ENCODE results near the gene ERAP2. TPM values are rescaled to one million over a fixed set of nuclear protein-coding genes. Genes with fewer than 3 reads are reported as not detected.
"Not testable (repeated sequence)": the region's sequence is repeated elsewhere in the genome, so short reads cannot be mapped to it uniquely, and the experiment has no call there.

The ERAP2 gene
- total and polyA plus RNA-seq, 10 of the 15 experiments (the other 5 are each of a cell fraction or from before 2014, with no cell fraction given) = 4.0 to 28.7 (median 11.7) TPM

- Histone ChIP-seq H3K4me3 (no peak overlapping the region), H2AFZ (ENCODE audit: control insufficient read depth, low read depth, low read length) (no peak overlapping the region), H3K4me2 (ENCODE audit: control insufficient read depth, insufficient read depth) (no peak overlapping the region), H3K27me3 (replicated peaks in 1 of 2; ENCODE audit: control insufficient read depth in 2 of 2, insufficient read depth in 2 of 2, low read length in 1 of 2) (no peaks in the 10 kb centered on the region), H3K9me3 (replicated peaks; ENCODE audit: control insufficient read depth, insufficient read depth, low read length) (no peaks in the 10 kb centered on the region; the same call in 2 of the 3 replicates), H3K4me1 (ENCODE audit: control insufficient read depth, insufficient read depth, low read length) (peaks cover 5% of the 10 kb centered on the region; the same call in 1 of the 2 replicates), H4K20me1 (ENCODE audit: control insufficient read depth, insufficient read depth) (no peaks in the 10 kb centered on the region), H3K36me3 (ENCODE audit: control insufficient read depth in 2 of 2, insufficient read depth in 2 of 2, low read length in 1 of 2) (no peaks in the 10 kb centered on the region), H3K27ac (ENCODE audit: control insufficient read depth, insufficient read depth) (no peak overlapping the region), H3K9ac (ENCODE audit: control insufficient read depth, insufficient read depth, low read length) (no peak overlapping the region), H3K79me2 (ENCODE audit: control insufficient read depth, insufficient read depth, low read length) (no peaks in the 10 kb centered on the region)
- ATAC-seq (no peak), FAIRE-seq (no peak), DNase-seq (ENCODE audit: low read depth, low spot score) (no peak)
- BruUV-seq (replicated peaks) = no TSS peak
- TF ChIP-seq SIN3A (IDR thresholded peaks at IDR 0.05; ENCODE audit: low read depth, low read length) = no peak
- no peak for TF ChIP-seq MEF2A (IDR thresholded peaks at IDR 0.05; ENCODE audit: insufficient read depth, low read depth, low read length)
- TF ChIP-seq CHD2 (IDR thresholded peaks at IDR 0.05; ENCODE audit: borderline replicate concordance, low read depth, low read length) = no peak
- TF ChIP-seq MYC (IDR thresholded peaks at IDR 0.05; ENCODE audit: insufficient read depth, insufficient read length, insufficient replicate concordance, low read length, severe bottlenecking) = no peak
- no peak for TF ChIP-seq ZNF384 (IDR thresholded peaks at IDR 0.05; ENCODE audit: borderline replicate concordance, low read depth, low read length)
- TF ChIP-seq BCL11A (IDR thresholded peaks at IDR 0.05; ENCODE audit: low read depth, low read length) = no peak
- TF ChIP-seq LARP7 (IDR thresholded peaks at IDR 0.05) = no peak
- TF ChIP-seq IRF3 (IDR thresholded peaks at IDR 0.05) = no peak
- TF ChIP-seq RUNX3 (IDR thresholded peaks at IDR 0.05; ENCODE audit: low read length) = no peak
- CTCF ChIA-PET = interaction anchor here (1.0 to 2.5 kb wide), 5 partner anchors 15 to 324 kb away, joined by 3 to 11 read pairs (median 4); no protein-coding TSS in a partner anchor
- in situ Hi-C loops (cut with MboI) (no loop called here), intact Hi-C loops (cut with micrococcal nuclease; ENCODE audit: unreplicated experiment) (no loop called here)
- 92% methylated on average over 2 of the region's 2 CpGs for WGBS (ENCODE audit: insufficient coverage, insufficient replicate concordance, low lambda C conversion rate, missing lambda C conversion rate)
- RAD21 ChIA-PET (ENCODE audit: unreplicated experiment) = interaction anchor here (0.7 to 1.8 kb wide), 11 partner anchors 24 to 694 kb away, joined by 3 to 7 read pairs (median 3); partner anchors contain the start of genes ERAP1 and LNPEP
- SMC1A ChIA-PET (ENCODE audit: uncharacterized antibody, unreplicated experiment) = interaction anchor here (0.8 to 2.5 kb wide), 22 partner anchors 9 to 325 kb away, joined by 3 to 11 read pairs (median 4); no protein-coding TSS in a partner anchor
- POLR2A ChIA-PET = interaction anchor here (0.6 to 1.8 kb wide), 5 partner anchors 20 to 155 kb away, joined by 4 to 13 read pairs (median 4); partner anchors contain the start of gene ERAP1
Measured at GRCh38 chr5:96839071-96839592, 37.2 kb upstream of the ERAP2 start.

- H3K27ac ChIP-seq (ENCODE audit: control insufficient read depth, insufficient read depth); H3K36me3 ChIP-seq (ENCODE audit: control insufficient read depth in 2 of 2, insufficient read depth in 2 of 2, low read length in 1 of 2); POLR2A ChIA-PET; H3K9ac ChIP-seq (ENCODE audit: control insufficient read depth, insufficient read depth, low read length); BruUV-seq (replicated peaks); H3K9me3 ChIP-seq (replicated peaks; ENCODE audit: control insufficient read depth, insufficient read depth, low read length); H3K4me1 ChIP-seq (ENCODE audit: control insufficient read depth, insufficient read depth, low read length); H3K79me2 ChIP-seq (ENCODE audit: control insufficient read depth, insufficient read depth, low read length); in situ Hi-C loops (cut with MboI); intact Hi-C loops (cut with micrococcal nuclease; ENCODE audit: unreplicated experiment); H3K4me3 ChIP-seq; FAIRE-seq; H3K4me2 ChIP-seq (ENCODE audit: control insufficient read depth, insufficient read depth); CTCF ChIA-PET; H3K27me3 ChIP-seq (replicated peaks in 1 of 2; ENCODE audit: control insufficient read depth in 2 of 2, insufficient read depth in 2 of 2, low read length in 1 of 2); H2AFZ ChIP-seq (ENCODE audit: control insufficient read depth, low read depth, low read length); ATAC-seq; DNase-seq (ENCODE audit: low read depth, low spot score); H4K20me1 ChIP-seq (ENCODE audit: control insufficient read depth, insufficient read depth): not testable (repeated sequence)
- ChIA-PET SMC1A (ENCODE audit: uncharacterized antibody, unreplicated experiment) (interaction anchor here (1.0 kb wide), 1 partner anchor 25 kb away, joined by 4 read pairs; no protein-coding TSS in a partner anchor), RAD21 (ENCODE audit: unreplicated experiment) (interaction anchor here (1.3 kb wide), 1 partner anchor 25 kb away, joined by 6 read pairs; no protein-coding TSS in a partner anchor)
- 58% methylated on average over 6 of the region's 6 CpGs for WGBS (ENCODE audit: insufficient coverage, insufficient replicate concordance, low lambda C conversion rate, missing lambda C conversion rate)
Measured at GRCh38 chr5:96841931-96842330, 34.4 kb upstream of the ERAP2 start.

Data from GM12878 (cell line).